Erythroblast (primary cell): ENCODE results near the gene CDKN2B-AS1.

Source experiments
- GATA1 ChIP-seq: IDR thresholded peaks from 2 replicates; pipeline ENCODE4 v1.6.1; 2011; ENCODE audit warnings: low read depth, mild to moderate bottlenecking, control low read depth, low read length, moderate library complexity
- POLR2A ChIP-seq: IDR thresholded peaks from 2 replicates; pipeline ENCODE4 v1.6.1; 2011; ENCODE audit warnings: mild to moderate bottlenecking, low read length

- no peak for TF ChIP-seq POLR2A
- TF ChIP-seq GATA1: no peak
These were observed 59.5 kb downstream of the CDKN2B-AS1 start for GRCh38 chr9:22054076-22054475.
